Ureter (tissue), 1 donor: Measurements from ENCODE around the gene KAT2B. TPM values are rescaled to one million over a fixed set of nuclear protein-coding genes. Genes with fewer than 3 reads are reported as not detected.
"Not testable (repeated sequence)": the region's sequence is repeated elsewhere in the genome, so short reads cannot be mapped to it uniquely, and the experiment has no call there.

ENCODE experiments used
- DNase-seq: peaks from one replicate; pipeline ENCODE4 v3.0.0-alpha.2; 2020; ENCODE audit warnings: low spot score
- total RNA-seq: library from RNA; stranded (reverse); gene quantifications from one replicate; pipeline ENCODE4 v1.2.4, GENCODE V29; 2023
- donor health status: DM: yes; HTN: yes; CAD: no.

Gene KAT2B
- total RNA-seq, 1 donor from 2014 or later, result 40.2 TPM

- DNase-seq, result peak; percentile 87
These were observed 1.0 kb downstream of the KAT2B start for GRCh38 chr3:20041197-20041780.

- DNase-seq, result no peak
These were observed 2.1 kb downstream of the KAT2B start for GRCh38 chr3:20042331-20042730.

- DNase-seq, result peak; percentile 83
These were observed 3.1 kb downstream of the KAT2B start for GRCh38 chr3:20043396-20043795.

- no peak for DNase-seq
These were observed 3.6 kb downstream of the KAT2B start for GRCh38 chr3:20043825-20044224.

- DNase-seq, result not testable (repeated sequence)
These were observed 4.9 kb downstream of the KAT2B start for GRCh38 chr3:20045141-20045540.

GRCh38 chr3:20046556-20046955 lies 6.3 kb downstream of the KAT2B start:
- DNase-seq, result no peak

GRCh38 chr3:20047341-20047779 lies 7.1 kb downstream of the KAT2B start:
- DNase-seq, result no peak

- no peak for DNase-seq
These were observed 8.0 kb downstream of the KAT2B start for GRCh38 chr3:20047976-20048883.

- no peak for DNase-seq
These were observed 11.0 kb downstream of the KAT2B start for GRCh38 chr3:20051123-20051806.

- no peak for DNase-seq
These were observed 12.6 kb downstream of the KAT2B start for GRCh38 chr3:20052851-20053250.

- DNase-seq, result peak; percentile 72
These were observed 14.3 kb downstream of the KAT2B start for GRCh38 chr3:20054549-20054987.

GRCh38 chr3:20055020-20055775 lies 15.0 kb downstream of the KAT2B start:
- DNase-seq, result no peak

- DNase-seq, result no peak
These were observed 15.6 kb downstream of the KAT2B start for GRCh38 chr3:20055842-20056241.

GRCh38 chr3:20056725-20057611 lies 16.7 kb downstream of the KAT2B start:
- DNase-seq, result no peak

- no peak for DNase-seq
These were observed 17.4 kb downstream of the KAT2B start for GRCh38 chr3:20057612-20058180.

GRCh38 chr3:20059929-20060328 lies 19.7 kb downstream of the KAT2B start:
- no peak for DNase-seq

- no peak for DNase-seq
These were observed 20.9 kb downstream of the KAT2B start for GRCh38 chr3:20060974-20061685.

- DNase-seq, result no peak
These were observed 22.8 kb downstream of the KAT2B start for GRCh38 chr3:20062996-20063395.

GRCh38 chr3:20064387-20064786 lies 24.1 kb downstream of the KAT2B start:
- DNase-seq, result no peak
